GM12878 (cell line): Measurements from ENCODE around the gene TRPT1. TPM values are rescaled to one million over a fixed set of nuclear protein-coding genes. Genes with fewer than 3 reads are reported as not detected.

Experiments used
- ATAC-seq: fragments of 200-7000 bp; cut with Tn5 transposase; 3 replicates; pipeline ENCODE4 v1.9.1; 2020; ENCODE audit warnings: mild to moderate bottlenecking, moderate library complexity
- BruUV-seq: library from RNA; stranded (reverse); fragments of 400-500 nt; replicated peaks from 2 replicates; lab custom pipeline; 2021; lab: Mats Ljungman, UMichigan
- CTCF ChIA-PET: fragments of 300-600 bp; sonication (Branson Sonifier 250); formaldehyde crosslinking; extraction: SDS; loops from one replicate; lab custom pipeline; 2021; ENCODE audit warnings: inconsistent platforms; lab: Yijun Ruan, JAX
- POLR2A ChIA-PET: fragments of 350-600 bp; formaldehyde crosslinking; extraction: SDS; loops from one replicate; lab custom pipeline; 2021; ENCODE audit warnings: inconsistent platforms; lab: Charles Lee
- RAD21 ChIA-PET: fragments of 300-600 bp; sonication (Branson Sonifier 250); formaldehyde crosslinking; loops from one replicate; lab custom pipeline; 2023; ENCODE audit warnings: antibody characterized with exemption; ENCODE audit not compliant: unreplicated experiment; lab: Charles Lee
- SMC1A ChIA-PET: fragments of 300-600 bp; sonication (Branson Sonifier 250); formaldehyde crosslinking; loops from one replicate; lab custom pipeline; 2023; ENCODE audit not compliant: unreplicated experiment, uncharacterized antibody; lab: Charles Lee
- DNase-seq: peaks from one replicate; pipeline ENCODE4 v3.0.0-alpha.2; 2011; ENCODE audit warnings: low read depth, low spot score
- FAIRE-seq: peaks from 3 replicates; lab custom pipeline; 2011; peaks lifted over from hg19 to GRCh38; lab: Jason Lieb, UNC
- H2AFZ ChIP-seq: 2 replicates; pipeline ENCODE4 v1.6.0; 2011; ENCODE audit warnings: low read depth, low read length, control low read depth; ENCODE audit not compliant: control insufficient read depth
- H3K27ac ChIP-seq: 2 replicates; pipeline ENCODE4 v1.5.1; 2011; ENCODE audit warnings: control low read depth; ENCODE audit not compliant: control insufficient read depth, insufficient read depth
- H3K27me3 ChIP-seq, 2 experiments: replicated peaks in 1 of 2; 2 replicates each; pipeline versions ENCODE4 v1.6.0 to v1.6.1; 2011; ENCODE audit warnings: low read length in 1 of 2; ENCODE audit not compliant: control insufficient read depth in 2 of 2, insufficient read depth in 2 of 2
- H3K36me3 ChIP-seq, 2 experiments: 2 replicates each; pipeline ENCODE4 v1.5.1; 2011; ENCODE audit warnings: low read length in 1 of 2; ENCODE audit not compliant: control insufficient read depth in 2 of 2, insufficient read depth in 2 of 2
- H3K4me1 ChIP-seq: 2 replicates; pipeline ENCODE4 v1.6.1; 2011; ENCODE audit warnings: mild to moderate bottlenecking, low read length, moderate library complexity, mixed read lengths; ENCODE audit not compliant: control insufficient read depth, insufficient read depth
- H3K4me2 ChIP-seq: 2 replicates; pipeline ENCODE4 v1.6.0; 2011; ENCODE audit warnings: control low read depth; ENCODE audit not compliant: control insufficient read depth, insufficient read depth
- H3K4me3 ChIP-seq: fragments of 200-600 bp; sonication (generic); 2 replicates; pipeline ENCODE4 v1.5.1; 2016
- H3K79me2 ChIP-seq: 2 replicates; pipeline ENCODE4 v1.6.0; 2011; ENCODE audit warnings: low read length; ENCODE audit not compliant: control insufficient read depth, insufficient read depth
- H3K9ac ChIP-seq: 2 replicates; pipeline ENCODE4 v1.8.0; 2011; ENCODE audit warnings: low read length, control low read depth, mixed read lengths; ENCODE audit not compliant: control insufficient read depth, insufficient read depth
- H3K9me3 ChIP-seq: replicated peaks from 3 replicates; pipeline ENCODE4 v1.5.1; 2011; ENCODE audit warnings: mild to moderate bottlenecking, low read length; ENCODE audit not compliant: control insufficient read depth, insufficient read depth
- H4K20me1 ChIP-seq: 2 replicates; pipeline ENCODE4 v1.6.0; 2011; ENCODE audit not compliant: control insufficient read depth, insufficient read depth
- BMI1 ChIP-seq: fragments of 450-650 bp; IDR thresholded peaks from 2 replicates; pipeline ENCODE4 v1.6.1; 2016; ENCODE audit warnings: mild to moderate bottlenecking, moderate library complexity, borderline replicate concordance
- ESRRA ChIP-seq: IDR thresholded peaks from 2 replicates; pipeline ENCODE4 v1.6.1; 2012; ENCODE audit warnings: mild to moderate bottlenecking, low read length, improper control_type of control experiment
- FOS ChIP-seq: IDR thresholded peaks from 3 replicates; pipeline ENCODE4 v1.6.1; 2011; ENCODE audit warnings: borderline replicate concordance; ENCODE audit not compliant: insufficient read length; ENCODE audit errors: extremely low read depth
- HDAC6 ChIP-seq: fragments of 200-600 bp; sonication (generic); IDR thresholded peaks from one replicate; pipeline ENCODE4 v1.8.0; 2017; ENCODE audit warnings: antibody characterized with exemption; ENCODE audit not compliant: unreplicated experiment
- PAX8 ChIP-seq: fragments of 450-650 bp; IDR thresholded peaks from 2 replicates; pipeline ENCODE4 v1.6.1; 2017; ENCODE audit warnings: mild to moderate bottlenecking, moderate library complexity
- PML ChIP-seq: IDR thresholded peaks from 2 replicates; pipeline ENCODE4 v1.6.1; 2012; ENCODE audit warnings: low read length, inconsistent platforms
- RFX5 ChIP-seq: IDR thresholded peaks from 2 replicates; pipeline ENCODE4 v1.6.1; 2011; ENCODE audit warnings: low read depth, low read length, improper control_type of control experiment
- SPI1 ChIP-seq: IDR thresholded peaks from 2 replicates; pipeline ENCODE4 v1.6.1; 2011; ENCODE audit warnings: low read depth, mild to moderate bottlenecking, low read length, moderate library complexity, borderline replicate concordance; ENCODE audit not compliant: insufficient read depth
- TCF7 ChIP-seq: IDR thresholded peaks from 2 replicates; pipeline ENCODE4 v1.6.1; 2014; ENCODE audit warnings: antibody characterized with exemption, borderline replicate concordance
- ZZZ3 ChIP-seq: IDR thresholded peaks from 2 replicates; pipeline ENCODE4 v1.6.1; 2011; ENCODE audit warnings: low read depth; ENCODE audit not compliant: control insufficient read depth, insufficient read length
- WGBS: methylation state at CpG from one replicate; pipeline ENCODE4 v1.1.6; 2016; ENCODE audit warnings: low lambda C conversion rate; ENCODE audit not compliant: insufficient replicate concordance, insufficient coverage; ENCODE audit errors: missing lambda C conversion rate; 5-methylcytosine and 5-hydroxymethylcytosine counted together
- in situ Hi-C: fragments of 300-500 bp; cut with MboI; formaldehyde crosslinking; loops from 9 replicates; pipeline ENCODE4 v1.14.3; 2018; ENCODE audit warnings: mixed read lengths
- intact Hi-C: fragments of 100-400 bp; cut with micrococcal nuclease; formaldehyde crosslinking; loops from one replicate; pipeline ENCODE4 v1.14.2; 2022; ENCODE audit not compliant: unreplicated experiment
- polyA plus RNA-seq, 11 experiments: library from polyadenylated mRNA; depleted of rRNA in 4 of 11; unstranded in 6 of 11; stranded (reverse) in 5 of 11; fragments of >200 nt; fragmentation: Nextera tagmentation in 4 of 11; fragmentation: Illumina TruSeq in 1 of 11; extraction: Ambion mirVana in 4 of 11; extraction: Trizol in 1 of 11; gene quantifications; 1 replicate in 1 of 11; 2 replicates in 10 of 11; pipeline versions ENCODE4 v1.2.1 to v1.2.3, GENCODE V29; 2011 to 2016; ENCODE audit warnings: inconsistent platforms in 2 of 11, missing spikeins in 2 of 11, low read depth in 1 of 11
- total RNA-seq, 4 experiments: library from RNA; depleted of rRNA in 3 of 4; stranded (reverse); fragments of >200 nt in 3 of 4; fragmentation: Illumina TruSeq in 1 of 4; extraction: Trizol in 1 of 4; gene quantifications; 2 replicates each; pipeline versions ENCODE4 v1.2.1 to v1.2.3, GENCODE V29; 2013 to 2021
- TF ChIP-seq, protein P1 (sequence below): IDR thresholded peaks from 2 replicates; pipeline ENCODE4 v1.6.1; 2011; ENCODE audit warnings: borderline replicate concordance, low read depth, mild to moderate bottlenecking, moderate library complexity, mixed read lengths, low read length; ENCODE audit not compliant: insufficient read depth; ENCODE audit errors: extremely low read length
- TF ChIP-seq, protein P2 (sequence below): IDR thresholded peaks from 2 replicates; pipeline ENCODE4 v1.6.1; 2012; ENCODE audit warnings: improper control_type of control experiment, low read depth, low read length; ENCODE audit not compliant: insufficient replicate concordance
- TF ChIP-seq, protein P3 (sequence below): fragments of 450-650 bp; formaldehyde crosslinking; IDR thresholded peaks from 2 replicates; pipeline ENCODE4 v1.4.0; 2022; ENCODE audit warnings: mild to moderate bottlenecking, moderate library complexity

Gene TRPT1
- total and polyA plus RNA-seq, 10 of the 15 experiments (the other 5 are each of a cell fraction or from before 2014, with no cell fraction given), result 7.1 to 63.0 (median 31.4) TPM

DNA sequence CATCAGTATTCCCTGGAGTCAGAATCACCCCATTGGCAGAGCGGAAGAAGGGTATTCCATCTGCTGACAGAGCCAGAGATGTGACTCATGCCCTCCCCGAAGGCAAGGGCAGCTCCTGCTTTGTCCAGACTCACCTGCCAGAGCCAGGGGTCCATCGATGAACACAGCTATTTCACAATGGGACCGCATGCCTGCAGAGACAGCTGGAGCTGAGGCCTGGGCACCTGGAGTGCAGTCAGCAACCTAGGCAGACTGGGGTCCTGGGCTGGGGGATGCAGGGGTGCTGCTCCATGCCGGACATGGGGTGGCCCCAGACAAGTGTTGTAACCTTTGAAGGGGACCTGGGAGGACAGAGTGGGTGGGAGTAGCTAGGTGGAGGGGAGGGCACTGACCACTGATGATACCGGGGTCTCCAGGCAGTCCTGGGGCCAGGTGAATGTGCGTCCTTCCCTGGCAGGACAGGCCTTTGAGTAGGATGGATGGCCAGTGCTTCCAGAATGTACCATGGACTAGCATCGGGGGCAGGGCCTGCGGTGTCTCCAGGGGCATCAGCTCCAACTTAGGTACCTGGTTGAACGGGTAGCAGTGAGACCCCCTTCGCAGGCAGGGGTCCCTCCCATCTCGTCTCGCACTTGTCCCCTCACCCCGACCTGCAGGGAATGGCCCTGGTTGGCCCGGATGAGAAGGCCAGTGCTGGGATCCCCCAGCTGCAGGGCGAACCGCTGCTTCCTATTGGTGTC lies 1.7 kb downstream of the TRPT1 start:
- Histone ChIP-seq H3K4me2 (peak overlapping the region; percentile 91), H3K79me2 (peaks cover 32% of the 10 kb centered on the region), H3K36me3 (peaks cover 14 to 22% of the 10 kb centered on the region in 2 experiments), H3K9me3 (no peaks in the 10 kb centered on the region), H3K27ac (no peak overlapping the region), H2AFZ (no peak overlapping the region), H4K20me1 (no peaks in the 10 kb centered on the region), H3K9ac (no peak overlapping the region), H3K4me3 (0 out of 2 replicates have a peak overlapping the region, but pooled peaks have one; percentile 90), H3K27me3 (no peaks in the 10 kb centered on the region), H3K4me1 (peaks cover 12% of the 10 kb centered on the region)
- intact Hi-C loops (no loop called here), in situ Hi-C loops (no loop called here)
- WGBS, result 78% methylated on average over 16 of the region's 17 CpGs
- FAIRE-seq (no peak), DNase-seq (no peak), ATAC-seq (no peak)
- POLR2A ChIA-PET, result interaction anchor here (0.5 to 9.7 kb wide), 7 partner anchors 9 to 80 kb away, joined by 3 to 85 read pairs (median 5); partner anchors contain the start of genes ESRRA, FERMT3, FKBP2 and PPP1R14B
- RAD21 ChIA-PET, result interaction anchor here (1.4 to 1.6 kb wide), 2 partner anchors 17 to 19 kb away, joined by 5 to 6 read pairs; no protein-coding TSS in a partner anchor
- SMC1A ChIA-PET, result interaction anchor here (1.7 to 5.4 kb wide), 2 partner anchors 10 to 18 kb away, joined by 5 to 56 read pairs; partner anchors contain the start of gene FERMT3
- no TSS peak for BruUV-seq
- CTCF ChIA-PET, result interaction anchor here (0.6 to 5.0 kb wide), 4 partner anchors 18 to 1800 kb away, joined by 3 to 59 read pairs (median 8); partner anchors contain the start of genes FERMT3 and STIP1
- no peak for TF ChIP-seq SPI1
- no peak for TF ChIP-seq FOS
- no peak for TF ChIP-seq RFX5
- no peak for TF ChIP-seq ZZZ3
- TF ChIP-seq, protein P1, sequence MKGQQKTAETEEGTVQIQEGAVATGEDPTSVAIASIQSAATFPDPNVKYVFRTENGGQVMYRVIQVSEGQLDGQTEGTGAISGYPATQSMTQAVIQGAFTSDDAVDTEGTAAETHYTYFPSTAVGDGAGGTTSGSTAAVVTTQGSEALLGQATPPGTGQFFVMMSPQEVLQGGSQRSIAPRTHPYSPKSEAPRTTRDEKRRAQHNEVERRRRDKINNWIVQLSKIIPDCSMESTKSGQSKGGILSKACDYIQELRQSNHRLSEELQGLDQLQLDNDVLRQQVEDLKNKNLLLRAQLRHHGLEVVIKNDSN, result no peak
- TF ChIP-seq PML, result peak; percentile 20; the same call in 1 of the 2 replicates
- TF ChIP-seq TCF7, result no peak
- TF ChIP-seq HDAC6, result no peak
- TF ChIP-seq, protein P2, sequence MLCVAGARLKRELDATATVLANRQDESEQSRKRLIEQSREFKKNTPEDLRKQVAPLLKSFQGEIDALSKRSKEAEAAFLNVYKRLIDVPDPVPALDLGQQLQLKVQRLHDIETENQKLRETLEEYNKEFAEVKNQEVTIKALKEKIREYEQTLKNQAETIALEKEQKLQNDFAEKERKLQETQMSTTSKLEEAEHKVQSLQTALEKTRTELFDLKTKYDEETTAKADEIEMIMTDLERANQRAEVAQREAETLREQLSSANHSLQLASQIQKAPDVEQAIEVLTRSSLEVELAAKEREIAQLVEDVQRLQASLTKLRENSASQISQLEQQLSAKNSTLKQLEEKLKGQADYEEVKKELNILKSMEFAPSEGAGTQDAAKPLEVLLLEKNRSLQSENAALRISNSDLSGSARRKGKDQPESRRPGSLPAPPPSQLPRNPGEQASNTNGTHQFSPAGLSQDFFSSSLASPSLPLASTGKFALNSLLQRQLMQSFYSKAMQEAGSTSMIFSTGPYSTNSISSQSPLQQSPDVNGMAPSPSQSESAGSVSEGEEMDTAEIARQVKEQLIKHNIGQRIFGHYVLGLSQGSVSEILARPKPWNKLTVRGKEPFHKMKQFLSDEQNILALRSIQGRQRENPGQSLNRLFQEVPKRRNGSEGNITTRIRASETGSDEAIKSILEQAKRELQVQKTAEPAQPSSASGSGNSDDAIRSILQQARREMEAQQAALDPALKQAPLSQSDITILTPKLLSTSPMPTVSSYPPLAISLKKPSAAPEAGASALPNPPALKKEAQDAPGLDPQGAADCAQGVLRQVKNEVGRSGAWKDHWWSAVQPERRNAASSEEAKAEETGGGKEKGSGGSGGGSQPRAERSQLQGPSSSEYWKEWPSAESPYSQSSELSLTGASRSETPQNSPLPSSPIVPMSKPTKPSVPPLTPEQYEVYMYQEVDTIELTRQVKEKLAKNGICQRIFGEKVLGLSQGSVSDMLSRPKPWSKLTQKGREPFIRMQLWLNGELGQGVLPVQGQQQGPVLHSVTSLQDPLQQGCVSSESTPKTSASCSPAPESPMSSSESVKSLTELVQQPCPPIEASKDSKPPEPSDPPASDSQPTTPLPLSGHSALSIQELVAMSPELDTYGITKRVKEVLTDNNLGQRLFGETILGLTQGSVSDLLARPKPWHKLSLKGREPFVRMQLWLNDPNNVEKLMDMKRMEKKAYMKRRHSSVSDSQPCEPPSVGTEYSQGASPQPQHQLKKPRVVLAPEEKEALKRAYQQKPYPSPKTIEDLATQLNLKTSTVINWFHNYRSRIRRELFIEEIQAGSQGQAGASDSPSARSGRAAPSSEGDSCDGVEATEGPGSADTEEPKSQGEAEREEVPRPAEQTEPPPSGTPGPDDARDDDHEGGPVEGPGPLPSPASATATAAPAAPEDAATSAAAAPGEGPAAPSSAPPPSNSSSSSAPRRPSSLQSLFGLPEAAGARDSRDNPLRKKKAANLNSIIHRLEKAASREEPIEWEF, result no peak
- no peak for TF ChIP-seq BMI1
- TF ChIP-seq PAX8, result no peak
- TF ChIP-seq, protein P3, sequence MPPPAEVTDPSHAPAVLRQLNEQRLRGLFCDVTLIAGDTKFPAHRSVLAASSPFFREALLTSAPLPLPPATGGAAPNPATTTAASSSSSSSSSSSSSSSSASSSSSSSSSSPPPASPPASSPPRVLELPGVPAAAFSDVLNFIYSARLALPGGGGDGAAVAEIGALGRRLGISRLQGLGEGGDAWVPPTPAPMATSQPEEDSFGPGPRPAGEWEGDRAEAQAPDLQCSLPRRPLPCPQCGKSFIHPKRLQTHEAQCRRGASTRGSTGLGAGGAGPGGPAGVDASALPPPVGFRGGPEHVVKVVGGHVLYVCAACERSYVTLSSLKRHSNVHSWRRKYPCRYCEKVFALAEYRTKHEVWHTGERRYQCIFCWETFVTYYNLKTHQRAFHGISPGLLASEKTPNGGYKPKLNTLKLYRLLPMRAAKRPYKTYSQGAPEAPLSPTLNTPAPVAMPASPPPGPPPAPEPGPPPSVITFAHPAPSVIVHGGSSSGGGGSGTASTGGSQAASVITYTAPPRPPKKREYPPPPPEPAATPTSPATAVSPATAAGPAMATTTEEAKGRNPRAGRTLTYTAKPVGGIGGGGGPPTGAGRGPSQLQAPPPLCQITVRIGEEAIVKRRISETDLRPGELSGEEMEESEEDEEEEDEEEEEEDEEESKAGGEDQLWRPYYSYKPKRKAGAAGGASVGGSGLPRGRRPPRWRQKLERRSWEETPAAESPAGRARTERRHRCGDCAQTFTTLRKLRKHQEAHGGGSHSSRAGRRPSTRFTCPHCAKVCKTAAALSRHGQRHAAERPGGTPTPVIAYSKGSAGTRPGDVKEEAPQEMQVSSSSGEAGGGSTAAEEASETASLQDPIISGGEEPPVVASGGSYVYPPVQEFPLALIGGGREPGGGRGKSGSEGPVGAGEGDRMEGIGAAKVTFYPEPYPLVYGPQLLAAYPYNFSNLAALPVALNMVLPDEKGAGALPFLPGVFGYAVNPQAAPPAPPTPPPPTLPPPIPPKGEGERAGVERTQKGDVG (CRISPR knock-in tag), result no peak
- no peak for TF ChIP-seq ESRRA
